ENCODE results near the gene MDGA2. TPM values are rescaled to one million over a fixed set of nuclear protein-coding genes. Genes with fewer than 3 reads are reported as not detected.

MDGA2 gene
- total and polyA plus RNA-seq, 2 of the 4 experiments (the other 2 are of a cell fraction) = 0.02 TPM; not detected in 1

GRCh38 chr14:47705683-47706082, 30.3 kb upstream of the MDGA2 start:
- no CpG with 5 or more reads among the region's 2 CpGs for WGBS, 2 experiments (ENCODE audit: extremely low coverage in 2 of 2, insufficient read length in 1 of 2)
- H4K91ac ChIP-seq (ENCODE audit: insufficient read depth, low read depth, low read length) = no peak overlapping the region
- H2BK15ac ChIP-seq (ENCODE audit: low read depth, low read length) = no peak overlapping the region
- H2BK20ac ChIP-seq (ENCODE audit: low read depth, low read length) = no peak overlapping the region
- no peak overlapping the region for H3K27ac ChIP-seq (ENCODE audit: insufficient read depth, low read length)
- POLR2A ChIA-PET (ENCODE audit: unreplicated experiment) = no interaction called here
- no peaks in the 10 kb centered on the region for H3K79me1 ChIP-seq (ENCODE audit: low read depth in 1 of 2, low read length in 2 of 2)
- no peaks in the 10 kb centered on the region for H3K27me3 ChIP-seq (ENCODE audit: control insufficient read depth, insufficient read depth, low read length)
- no peaks in the 10 kb centered on the region for H4K20me1 ChIP-seq (ENCODE audit: insufficient read depth, low read length)
- no peaks in the 10 kb centered on the region for H3K36me3 ChIP-seq (ENCODE audit: control insufficient read depth, insufficient read depth, low read length)
- H2BK5ac ChIP-seq (ENCODE audit: low read depth, low read length, poor library complexity, severe bottlenecking) = no peak overlapping the region
- intact Hi-C loops (cut with micrococcal nuclease) (no loop called here), in situ Hi-C loops (cut with MboI; ENCODE audit: low sequenced_read_pairs) (no loop called here), dilution Hi-C loops (cut with HindIII; ENCODE audit: low sequenced_read_pairs, unreplicated experiment) (no loop called here)
- H3K4me2 ChIP-seq (ENCODE audit: low read depth, low read length) = no peak overlapping the region
- no peak overlapping the region for H2AFZ ChIP-seq (replicated peaks; ENCODE audit: low read length, poor library complexity)
- ATAC-seq (ENCODE audit: low read depth) (no peak), DNase-seq (no peak)
- H3K9me3 ChIP-seq (ENCODE audit: control insufficient read depth, insufficient read depth, low read length) = no peaks in the 10 kb centered on the region
- no peak for TF ChIP-seq CHD1 (IDR thresholded peaks at IDR 0.05; ENCODE audit: low read depth, low read length)
- no peak for TF ChIP-seq USF2 (IDR thresholded peaks at IDR 0.05; ENCODE audit: low read depth, low read length)
- no peak for TF ChIP-seq RCOR1 (IDR thresholded peaks at IDR 0.05; ENCODE audit: insufficient replicate concordance, low read length)
- TF ChIP-seq, protein P1, sequence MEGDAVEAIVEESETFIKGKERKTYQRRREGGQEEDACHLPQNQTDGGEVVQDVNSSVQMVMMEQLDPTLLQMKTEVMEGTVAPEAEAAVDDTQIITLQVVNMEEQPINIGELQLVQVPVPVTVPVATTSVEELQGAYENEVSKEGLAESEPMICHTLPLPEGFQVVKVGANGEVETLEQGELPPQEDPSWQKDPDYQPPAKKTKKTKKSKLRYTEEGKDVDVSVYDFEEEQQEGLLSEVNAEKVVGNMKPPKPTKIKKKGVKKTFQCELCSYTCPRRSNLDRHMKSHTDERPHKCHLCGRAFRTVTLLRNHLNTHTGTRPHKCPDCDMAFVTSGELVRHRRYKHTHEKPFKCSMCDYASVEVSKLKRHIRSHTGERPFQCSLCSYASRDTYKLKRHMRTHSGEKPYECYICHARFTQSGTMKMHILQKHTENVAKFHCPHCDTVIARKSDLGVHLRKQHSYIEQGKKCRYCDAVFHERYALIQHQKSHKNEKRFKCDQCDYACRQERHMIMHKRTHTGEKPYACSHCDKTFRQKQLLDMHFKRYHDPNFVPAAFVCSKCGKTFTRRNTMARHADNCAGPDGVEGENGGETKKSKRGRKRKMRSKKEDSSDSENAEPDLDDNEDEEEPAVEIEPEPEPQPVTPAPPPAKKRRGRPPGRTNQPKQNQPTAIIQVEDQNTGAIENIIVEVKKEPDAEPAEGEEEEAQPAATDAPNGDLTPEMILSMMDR (conservative IDR thresholded peaks at IDR 0.05; ENCODE audit: low read depth, low read length) = no peak
- TF ChIP-seq MXI1 (IDR thresholded peaks at IDR 0.05; ENCODE audit: borderline replicate concordance, low read depth, low read length) = no peak
- no peak for TF ChIP-seq MAZ (IDR thresholded peaks at IDR 0.05; ENCODE audit: borderline replicate concordance, low read depth, low read length)
- no peak for TF ChIP-seq NFE2L2 (IDR thresholded peaks at IDR 0.05; ENCODE audit: low read depth, low read length)
- TF ChIP-seq RAD21 (IDR thresholded peaks at IDR 0.05; ENCODE audit: low read length) = no peak
- TF ChIP-seq RFX5 (IDR thresholded peaks at IDR 0.05; ENCODE audit: low read depth, low read length) = no peak
- TF ChIP-seq CEBPB (IDR thresholded peaks at IDR 0.05; ENCODE audit: low read depth, low read length) = no peak
- no peak for TF ChIP-seq BHLHE40 (IDR thresholded peaks at IDR 0.05; ENCODE audit: low read depth, low read length)
- no peak for TF ChIP-seq SMC3 (IDR thresholded peaks at IDR 0.05; ENCODE audit: low read depth, low read length)
- TF ChIP-seq POLR2A (IDR thresholded peaks at IDR 0.05; ENCODE audit: low read depth, low read length) = no peak
- TF ChIP-seq, protein P2, sequence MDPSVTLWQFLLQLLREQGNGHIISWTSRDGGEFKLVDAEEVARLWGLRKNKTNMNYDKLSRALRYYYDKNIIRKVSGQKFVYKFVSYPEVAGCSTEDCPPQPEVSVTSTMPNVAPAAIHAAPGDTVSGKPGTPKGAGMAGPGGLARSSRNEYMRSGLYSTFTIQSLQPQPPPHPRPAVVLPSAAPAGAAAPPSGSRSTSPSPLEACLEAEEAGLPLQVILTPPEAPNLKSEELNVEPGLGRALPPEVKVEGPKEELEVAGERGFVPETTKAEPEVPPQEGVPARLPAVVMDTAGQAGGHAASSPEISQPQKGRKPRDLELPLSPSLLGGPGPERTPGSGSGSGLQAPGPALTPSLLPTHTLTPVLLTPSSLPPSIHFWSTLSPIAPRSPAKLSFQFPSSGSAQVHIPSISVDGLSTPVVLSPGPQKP (IDR thresholded peaks at IDR 0.05; ENCODE audit: borderline replicate concordance, low read depth, low read length) = no peak
- TF ChIP-seq MAFK (IDR thresholded peaks at IDR 0.05; ENCODE audit: low read depth, low read length) = no peak
- TF ChIP-seq FOS (IDR thresholded peaks at IDR 0.05; ENCODE audit: low read depth, low read length) = no peak
- H2BK120ac ChIP-seq (ENCODE audit: low read depth, low read length) = no peak overlapping the region
- no peak overlapping the region for H3K14ac ChIP-seq (replicated peaks; ENCODE audit: low read depth, low read length)
- no peak overlapping the region for H3K9ac ChIP-seq (ENCODE audit: low read depth, low read length)
- no peak overlapping the region for H3K18ac ChIP-seq (ENCODE audit: low read depth, low read length)
- CTCF ChIA-PET = no interaction called here
- BruUV-seq (replicated peaks) = no TSS peak
- H3K23ac ChIP-seq (ENCODE audit: low read depth, low read length) = no peak overlapping the region
- no peak overlapping the region for H4K5ac ChIP-seq (ENCODE audit: low read depth, low read length)
- H3K4me3 ChIP-seq (ENCODE audit: insufficient read depth, low read depth, low read length) = no peak overlapping the region
- no peak overlapping the region for H3K56ac ChIP-seq (ENCODE audit: extremely low read depth, insufficient read depth, low read length)
- no peak overlapping the region for H2AK9ac ChIP-seq (replicated peaks; ENCODE audit: low read depth, low read length, poor library complexity)
- no peak overlapping the region for H3K4ac ChIP-seq (ENCODE audit: low read depth, low read length)
- no peak overlapping the region for H2AK5ac ChIP-seq (ENCODE audit: low read depth, low read length)
- no peaks in the 10 kb centered on the region for H3K9me1 ChIP-seq (ENCODE audit: insufficient read depth, low read length)
- no peaks in the 10 kb centered on the region for H3K4me1 ChIP-seq (ENCODE audit: control insufficient read depth, insufficient read depth, low read length)
- no peak overlapping the region for H4K8ac ChIP-seq (ENCODE audit: low read depth in 2 of 2, low read length in 2 of 2)

Measured in IMR-90 (cell line).